ENCODE data around the gene CPXM2.
"Not testable (repeated sequence)": the region's sequence is repeated elsewhere in the genome, so short reads cannot be mapped to it uniquely, and the experiment has no call there.

The CPXM2 gene

GRCh38 chr10:123766012-123766411 is 125.6 kb downstream of the CPXM2 start:
- DNase-seq, result no peak

- DNase-seq, result no peak
Measured at GRCh38 chr10:123761666-123762230, 129.9 kb downstream of the CPXM2 start.

- no peak for DNase-seq
Measured at GRCh38 chr10:123761038-123761428, 130.6 kb downstream of the CPXM2 start.

- DNase-seq, result no peak
Measured at GRCh38 chr10:123760356-123761037, 131.1 kb downstream of the CPXM2 start.

GRCh38 chr10:123759501-123760031 is 132.0 kb downstream of the CPXM2 start:
- no peak for DNase-seq

GRCh38 chr10:123759041-123759440 is 132.6 kb downstream of the CPXM2 start:
- no peak for DNase-seq

GRCh38 chr10:123757853-123758252 is 133.8 kb downstream of the CPXM2 start:
- no peak for DNase-seq

GRCh38 chr10:123755061-123755460 is 136.5 kb downstream of the CPXM2 start:
- DNase-seq, result no peak

- DNase-seq, result no peak
Measured at GRCh38 chr10:123754123-123754522, 137.5 kb downstream of the CPXM2 start.

- DNase-seq, result no peak
Measured at GRCh38 chr10:123751342-123752134, 140.1 kb downstream of the CPXM2 start.

- no peak for DNase-seq
Measured at GRCh38 chr10:123750901-123751300, 140.7 kb downstream of the CPXM2 start.

- DNase-seq, result no peak
Measured at GRCh38 chr10:123748711-123749110, 142.9 kb downstream of the CPXM2 start.

- DNase-seq, result no peak
Measured at GRCh38 chr10:123747426-123747825, 144.2 kb downstream of the CPXM2 start.

- DNase-seq, result no peak
Measured at GRCh38 chr10:123746942-123747341, 144.7 kb downstream of the CPXM2 start.

GRCh38 chr10:123746520-123746919 is 145.1 kb downstream of the CPXM2 start:
- no peak for DNase-seq

GRCh38 chr10:123746061-123746460 is 145.5 kb downstream of the CPXM2 start:
- DNase-seq, result no peak

GRCh38 chr10:123744224-123744536 is 147.4 kb downstream of the CPXM2 start:
- no peak for DNase-seq

GRCh38 chr10:123743441-123744223 is 148.0 kb downstream of the CPXM2 start:
- DNase-seq, result no peak

GRCh38 chr10:123742751-123743440 is 148.7 kb downstream of the CPXM2 start:
- no peak for DNase-seq

GRCh38 chr10:123741711-123742110 is 149.9 kb downstream of the CPXM2 start:
- DNase-seq, result no peak

- DNase-seq, result no peak
Measured at GRCh38 chr10:123741146-123741545, 150.5 kb downstream of the CPXM2 start.

GRCh38 chr10:123736917-123737316 is 154.7 kb downstream of the CPXM2 start:
- DNase-seq, result not testable (repeated sequence)

- DNase-seq, result no peak
Measured at GRCh38 chr10:123729523-123729922, 162.1 kb downstream of the CPXM2 start.
